GM11168 (cell line): ENCODE data around the gene C1QA.

Source experiments
- in situ Hi-C: fragments of 300-500 bp; cut with MboI; formaldehyde crosslinking; loops from one replicate; pipeline ENCODE4 v1.12.0; 2022; ENCODE audit warnings: low sequenced_read_pairs; ENCODE audit not compliant: unreplicated experiment

C1QA gene

GRCh38 chr1:22611530-22611947 lies 24.9 kb upstream of the C1QA start:
- in situ Hi-C loops: no loop called here

- in situ Hi-C loops: no loop called here
These were observed 23.5 kb upstream of the C1QA start for GRCh38 chr1:22612671-22613571.

- in situ Hi-C loops: no loop called here
These were observed 22.9 kb upstream of the C1QA start for GRCh38 chr1:22613572-22613918.

GRCh38 chr1:22613951-22614350 lies 22.5 kb upstream of the C1QA start:
- in situ Hi-C loops: no loop called here

- in situ Hi-C loops: no loop called here
These were observed 20.5 kb upstream of the C1QA start for GRCh38 chr1:22615886-22616285.

- in situ Hi-C loops: no loop called here
These were observed 19.9 kb upstream of the C1QA start for GRCh38 chr1:22616571-22616970.

GRCh38 chr1:22618056-22618455 lies 18.4 kb upstream of the C1QA start:
- in situ Hi-C loops: no loop called here

- in situ Hi-C loops: no loop called here
These were observed 17.2 kb upstream of the C1QA start for GRCh38 chr1:22619252-22619651.

- in situ Hi-C loops: no loop called here
These were observed 16.6 kb upstream of the C1QA start for GRCh38 chr1:22619798-22620197.

- in situ Hi-C loops: no loop called here
These were observed 14.7 kb upstream of the C1QA start for GRCh38 chr1:22621761-22622160.

GRCh38 chr1:22625262-22625925 lies 11.0 kb upstream of the C1QA start:
- in situ Hi-C loops: loop anchor here (25.0 kb wide), 1 partner anchor 488 kb away; the partner anchor contains the start of gene WNT4

GRCh38 chr1:22626237-22627157 lies 9.9 kb upstream of the C1QA start:
- in situ Hi-C loops: loop anchor here (25.0 kb wide), 1 partner anchor 489 kb away; the partner anchor contains the start of gene WNT4

- in situ Hi-C loops: loop anchor here (25.0 kb wide), 1 partner anchor 490 kb away; the partner anchor contains the start of gene WNT4
These were observed 9.1 kb upstream of the C1QA start for GRCh38 chr1:22627331-22627730.

- in situ Hi-C loops: loop anchor here (25.0 kb wide), 1 partner anchor 492 kb away; the partner anchor contains the start of gene WNT4
These were observed 7.6 kb upstream of the C1QA start for GRCh38 chr1:22628698-22629444.

GRCh38 chr1:22629886-22630285 lies 6.5 kb upstream of the C1QA start:
- in situ Hi-C loops: loop anchor here (5.0 to 25.0 kb wide), 2 partner anchors 203 to 493 kb away; partner anchors contain the start of gene WNT4

GRCh38 chr1:22633697-22634463 lies 2.5 kb upstream of the C1QA start:
- in situ Hi-C loops: loop anchor here (5.0 to 25.0 kb wide), 2 partner anchors 207 to 497 kb away; partner anchors contain the start of gene WNT4

GRCh38 chr1:22635436-22635835 lies 992 bp upstream of the C1QA start:
- in situ Hi-C loops: loop anchor here (25.0 kb wide), 1 partner anchor 498 kb away; the partner anchor contains the start of gene WNT4

GRCh38 chr1:22636927-22637326 lies 499 bp downstream of the C1QA start:
- in situ Hi-C loops: loop anchor here (25.0 kb wide), 1 partner anchor 500 kb away; the partner anchor contains the start of gene WNT4
